K562 (cell line): ENCODE results near the gene DDR1. TPM values are rescaled to one million over a fixed set of nuclear protein-coding genes. Genes with fewer than 3 reads are reported as not detected.

ENCODE experiments used
- ATAC-seq: fragments of 200-7000 bp; cut with Tn5 transposase; 3 replicates; pipeline ENCODE4 v1.9.1; 2020; ENCODE audit warnings: moderate library complexity
- BruUV-seq: library from RNA; stranded (reverse); fragments of 400-500 nt; replicated peaks from 2 replicates; lab custom pipeline; 2021; lab: Mats Ljungman, UMichigan
- CTCF ChIA-PET: fragments of 300-600 bp; formaldehyde crosslinking; extraction: SDS; loops from one replicate; lab custom pipeline; 2021; ENCODE audit warnings: low intra/inter-chr PET ratio; lab: Yijun Ruan, JAX
- POLR2A ChIA-PET: fragments of 300-600, 350-650 bp; sonication (Branson Sonifier 250); formaldehyde crosslinking; extraction: SDS; loops from one replicate; lab custom pipeline; 2021; ENCODE audit warnings: antibody characterized with exemption, inconsistent platforms; lab: Yijun Ruan, JAX
- DNase-seq, 4 experiments: peaks; one replicate each; pipeline versions ENCODE4 v3.0.0 to v3.0.0-alpha.2; 2011 to 2018; ENCODE audit warnings: low spot score in 3 of 4, mixed read lengths in 3 of 4; ENCODE audit errors: extremely low read depth in 1 of 4
- FAIRE-seq: peaks from 2 replicates; lab custom pipeline; 2011; peaks lifted over from hg19 to GRCh38; lab: Jason Lieb, UNC
- H2AFZ ChIP-seq: 2 replicates; pipeline ENCODE4 v1.6.0; 2011; ENCODE audit warnings: low read depth, low read length, control low read depth, inconsistent platforms
- H3K27ac ChIP-seq: fragments of 200-600 bp; 3 replicates; pipeline ENCODE4 v1.8.0; 2011; ENCODE audit warnings: low read depth, mild to moderate bottlenecking, control low read depth, inconsistent platforms, low read length, moderate library complexity, mixed read lengths; ENCODE audit errors: extremely low read depth
- H3K27me3 ChIP-seq, 2 experiments: fragments of 300-600 bp in 1 of 2; 2 replicates in 1 of 2; 3 replicates in 1 of 2; pipeline versions ENCODE4 v1.6.0 to v1.8.0; 2011; ENCODE audit warnings: inconsistent platforms in 2 of 2, low read length in 2 of 2, mild to moderate bottlenecking in 1 of 2, mixed read lengths in 1 of 2, moderate library complexity in 1 of 2; ENCODE audit not compliant: control insufficient read depth in 2 of 2, insufficient read depth in 2 of 2
- H3K36me3 ChIP-seq: fragments of 300-600 bp; 3 replicates; pipeline ENCODE4 v1.8.0; 2011; ENCODE audit warnings: mild to moderate bottlenecking, low read length, inconsistent platforms; ENCODE audit not compliant: control insufficient read depth, insufficient read depth
- H3K4me1 ChIP-seq, 2 experiments: fragments of 200-600 bp in 1 of 2; replicated peaks in 1 of 2; 2 replicates in 1 of 2; 3 replicates in 1 of 2; pipeline versions ENCODE4 v1.5.1 to v1.8.0; 2011; ENCODE audit warnings: inconsistent platforms in 2 of 2, low read length in 2 of 2, mild to moderate bottlenecking in 1 of 2, mixed read lengths in 1 of 2, moderate library complexity in 1 of 2; ENCODE audit not compliant: control insufficient read depth in 2 of 2, insufficient read depth in 2 of 2
- H3K4me2 ChIP-seq: 2 replicates; pipeline ENCODE4 v1.6.1; 2011; ENCODE audit warnings: low read length, control low read depth, inconsistent platforms, mixed read lengths; ENCODE audit not compliant: insufficient read depth
- H3K4me3 ChIP-seq: fragments of 200-600 bp; sonication (generic), shearing (Covaris generic); 2 replicates; pipeline ENCODE4 v1.5.1; 2016; ENCODE audit warnings: control low read depth, inconsistent platforms
- H3K79me2 ChIP-seq: fragments of 200-600 bp; 3 replicates; pipeline ENCODE4 v1.8.0; 2011; ENCODE audit warnings: low read length, inconsistent platforms; ENCODE audit not compliant: control insufficient read depth, insufficient read depth
- H3K9ac ChIP-seq, 2 experiments: 2 replicates each; pipeline versions ENCODE4 v1.6.0 to v1.6.1; 2011; ENCODE audit warnings: low read depth in 2 of 2, low read length in 2 of 2, control low read depth in 1 of 2, inconsistent platforms in 1 of 2, mild to moderate bottlenecking in 1 of 2, mixed read lengths in 1 of 2; ENCODE audit not compliant: insufficient read depth in 1 of 2
- H3K9me1 ChIP-seq: one replicate; pipeline ENCODE4 v1.6.0; 2011; ENCODE audit warnings: inconsistent platforms, mild to moderate bottlenecking, low read length, moderate library complexity; ENCODE audit not compliant: control insufficient read depth, insufficient read depth
- H3K9me3 ChIP-seq: replicated peaks from 2 replicates; pipeline ENCODE4 v1.5.1; 2011; ENCODE audit warnings: low read depth, low read length, inconsistent platforms; ENCODE audit not compliant: control insufficient read depth, insufficient read depth
- H4K20me1 ChIP-seq: replicated peaks from 2 replicates; pipeline ENCODE4 v1.6.1; 2011; ENCODE audit warnings: low read length, inconsistent platforms, mixed read lengths; ENCODE audit not compliant: control insufficient read depth, insufficient read depth
- ATF7 ChIP-seq: fragments of 450-650 bp; IDR thresholded peaks from 2 replicates; pipeline ENCODE4 v1.7.1; 2014; ENCODE audit warnings: mild to moderate bottlenecking, moderate library complexity
- CHCHD3 ChIP-seq: fragments of 250-450 bp; sonication (Bioruptor Pico); IDR thresholded peaks from 2 replicates; pipeline ENCODE4 v2.1.2; 2022; ENCODE audit warnings: mild to moderate bottlenecking
- CXXC5 ChIP-seq: fragments of 250-450 bp; sonication (Bioruptor Pico); IDR thresholded peaks from 2 replicates; pipeline ENCODE4 v1.8.0; 2022; ENCODE audit warnings: inconsistent platforms, mild to moderate bottlenecking, moderate library complexity
- GABPB1 ChIP-seq: sonication (generic); formaldehyde crosslinking; IDR thresholded peaks from 2 replicates; pipeline ENCODE4 v1.8.0; 2022; ENCODE audit warnings: mild to moderate bottlenecking, missing genetic modification reagents
- KAT8 ChIP-seq: fragments of 450-650 bp; IDR thresholded peaks from 2 replicates; pipeline ENCODE4 v1.6.1; 2016; ENCODE audit warnings: low read depth, mild to moderate bottlenecking
- KDM2B ChIP-seq: fragments of 250-450 bp; sonication (Bioruptor Pico); IDR thresholded peaks from 2 replicates; pipeline ENCODE4 v1.8.0; 2021; ENCODE audit warnings: mild to moderate bottlenecking, moderate library complexity
- KLF10 ChIP-seq: fragments of 250-450 bp; sonication (Bioruptor Pico); IDR thresholded peaks from 2 replicates; pipeline ENCODE4 v1.6.1; 2021; ENCODE audit warnings: matching md5 sums
- L3MBTL2 ChIP-seq: fragments of 450-650 bp; IDR thresholded peaks from 2 replicates; pipeline ENCODE4 v1.6.1; 2016; ENCODE audit warnings: mild to moderate bottlenecking, moderate library complexity
- MAFG ChIP-seq: fragments of 450-650 bp; conservative IDR thresholded peaks from 2 replicates; pipeline ENCODE4 v1.6.1; 2016; ENCODE audit warnings: missing genetic modification characterization, missing compliant biosample characterization
- NEUROD1 ChIP-seq: fragments of 150-350 bp; IDR thresholded peaks from 2 replicates; pipeline ENCODE4 v1.6.1; 2014; ENCODE audit warnings: borderline replicate concordance, low read length, low read depth; ENCODE audit not compliant: partially characterized antibody
- RBM15 ChIP-seq: fragments of 200-400 bp; formaldehyde crosslinking; IDR thresholded peaks from 2 replicates; pipeline ENCODE4 v1.6.1; 2018; ENCODE audit warnings: mild to moderate bottlenecking, low read length, moderate library complexity; ENCODE audit not compliant: insufficient read depth
- SMAD1 ChIP-seq: fragments of 150-350 bp; IDR thresholded peaks from 2 replicates; pipeline ENCODE4 v1.6.1; 2014; ENCODE audit warnings: low read length, low read depth; ENCODE audit not compliant: partially characterized antibody
- TEAD1 ChIP-seq, 2 experiments: fragments of 450-650 bp in 1 of 2; sonication (generic) in 1 of 2; formaldehyde crosslinking; IDR thresholded peaks; 2 replicates each; pipeline versions ENCODE4 v1.4.0 to v1.8.0; 2020 to 2022; ENCODE audit warnings: mild to moderate bottlenecking in 2 of 2, missing genetic modification reagents in 1 of 2
- ZNF551 ChIP-seq: fragments of 250-450 bp; sonication (Bioruptor Pico); IDR thresholded peaks from 2 replicates; pipeline ENCODE4 v1.5.0; 2021; ENCODE audit warnings: mild to moderate bottlenecking, moderate library complexity
- WGBS: fragments of 100-300 bp; shearing (Covaris generic); methylation state at CpG from one replicate; pipeline ENCODE4 v1.1.6; 2016; ENCODE audit warnings: low coverage, mixed read lengths; ENCODE audit not compliant: insufficient coverage; ENCODE audit errors: missing lambda C conversion rate; 5-methylcytosine and 5-hydroxymethylcytosine counted together
- in situ Hi-C: fragments of 300-500 bp; cut with MboI; formaldehyde crosslinking; loops from 4 replicates; pipeline ENCODE4 v1.15.0; 2018; ENCODE audit warnings: inconsistent platforms, mixed read lengths
- intact Hi-C: fragments of 100-400 bp; cut with micrococcal nuclease; formaldehyde crosslinking; loops from 2 replicates; pipeline ENCODE4 v1.14.2; 2022
- polyA plus RNA-seq, 8 experiments: library from polyadenylated mRNA; depleted of rRNA in 4 of 8; stranded (reverse) in 5 of 8; unstranded in 3 of 8; fragments of >200 nt; fragmentation: Nextera tagmentation in 2 of 8; fragmentation: Illumina TruSeq in 1 of 8; extraction: Ambion mirVana in 2 of 8; extraction: Trizol in 1 of 8; gene quantifications; 2 replicates each; pipeline versions ENCODE4 v1.2.1 to v1.2.3, GENCODE V29; 2011 to 2014; ENCODE audit warnings: inconsistent platforms in 1 of 8, missing spikeins in 1 of 8
- total RNA-seq, 7 experiments: library from RNA; depleted of rRNA in 6 of 7; stranded (reverse); fragments of >200 nt in 6 of 7; fragmentation: Illumina TruSeq in 2 of 7; extraction: Trizol in 2 of 7; gene quantifications; 2 replicates each; pipeline versions ENCODE4 v1.2.1 to v1.2.3, GENCODE V29; 2011 to 2021; ENCODE audit warnings: low replicate concordance in 1 of 7
- TF ChIP-seq, protein P1 (sequence below): conservative IDR thresholded peaks from 2 replicates; pipeline ENCODE4 v1.6.1; 2011; ENCODE audit warnings: low read depth, mild to moderate bottlenecking, low read length; ENCODE audit not compliant: control insufficient read depth
- TF ChIP-seq, protein P2 (sequence below): sonication (generic); formaldehyde crosslinking; IDR thresholded peaks from 2 replicates; pipeline ENCODE4 v1.8.1; 2023; ENCODE audit warnings: mild to moderate bottlenecking, missing genetic modification reagents
- TF ChIP-seq, protein P3 (sequence below): sonication (generic); formaldehyde crosslinking; IDR thresholded peaks from 2 replicates; pipeline ENCODE4 v1.8.1; 2023; ENCODE audit warnings: mild to moderate bottlenecking, missing genetic modification reagents
- TF ChIP-seq, protein P4 (sequence below), 2 experiments: fragments of 200-800 bp in 1 of 2; sonication (Bioruptor generic) in 1 of 2; sonication (generic) in 1 of 2; formaldehyde crosslinking in 1 of 2; IDR thresholded peaks in 1 of 2; conservative IDR thresholded peaks in 1 of 2; 2 replicates each; pipeline versions ENCODE4 v1.5.0 to v1.6.1; 2016 to 2020; ENCODE audit warnings: missing compliant biosample characterization in 1 of 2, missing genetic modification characterization in 1 of 2, missing genetic modification reagents in 1 of 2

DDR1 gene
- total and polyA plus RNA-seq, 9 of the 15 experiments (the other 6 are each of a cell fraction or from before 2014, with no cell fraction given) = 1.4 to 44.6 (median 12.2) TPM

DNA sequence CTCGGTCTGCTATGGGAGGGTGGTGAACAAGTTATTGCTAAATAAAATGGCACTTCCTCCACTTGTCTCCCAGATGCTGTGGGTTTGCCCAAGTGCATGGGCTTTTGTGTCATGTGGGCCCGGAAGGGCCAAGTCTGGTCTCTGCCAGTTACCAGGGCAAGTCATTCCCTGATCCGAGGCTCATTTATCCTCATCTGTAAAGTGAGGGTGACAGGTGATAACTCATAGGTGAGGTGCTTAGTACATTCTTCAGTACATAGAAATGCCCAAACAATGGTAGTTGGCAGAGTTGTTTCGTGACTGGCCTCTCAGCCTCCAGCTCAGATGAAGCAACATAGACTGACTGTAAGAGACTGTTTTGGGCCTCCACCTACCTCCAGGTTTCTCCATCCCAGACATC lies 54.4 kb downstream of the DDR1 start:
- Histone ChIP-seq H3K4me3 (no peak overlapping the region), H3K79me2 (no peaks in the 10 kb centered on the region), H2AFZ (no peak overlapping the region), H3K9me1 (no peaks in the 10 kb centered on the region), H3K9me3 (no peaks in the 10 kb centered on the region), H3K9ac (no peak overlapping the region), H3K36me3 (no peaks in the 10 kb centered on the region), H3K4me1 (peaks cover 8 to 11% of the 10 kb centered on the region in 2 experiments), H3K27me3 (peaks cover 29 to 63% of the 10 kb centered on the region in 2 experiments), H4K20me1 (peaks cover 14% of the 10 kb centered on the region; the same call in 1 of the 2 replicates), H3K27ac (no peak overlapping the region), H3K4me2 (no peak overlapping the region)
- WGBS = 4% methylated on average over 4 of the region's 4 CpGs
- ChIA-PET CTCF (no interaction called here), POLR2A (interaction anchor here (1.3 kb wide), 1 partner anchor 14 kb away, joined by 3 read pairs; no protein-coding TSS in a partner anchor)
- intact Hi-C loops = no loop called here
- no peak for DNase-seq
- in situ Hi-C loops = no loop called here
- ATAC-seq = no peak
- no TSS peak for BruUV-seq
- TF ChIP-seq ZNF551 = no peak
- no peak for TF ChIP-seq KAT8
- TF ChIP-seq TEAD1 (CRISPR knock-in tag; IDR thresholded peaks at IDR 0.05) = no peak
- TF ChIP-seq NEUROD1 = no peak
- TF ChIP-seq CHCHD3 (CRISPR knock-in tag) = no peak
- TF ChIP-seq KLF10 = no peak
- no peak for TF ChIP-seq CXXC5 (CRISPR knock-in tag)
- TF ChIP-seq, protein P1, sequence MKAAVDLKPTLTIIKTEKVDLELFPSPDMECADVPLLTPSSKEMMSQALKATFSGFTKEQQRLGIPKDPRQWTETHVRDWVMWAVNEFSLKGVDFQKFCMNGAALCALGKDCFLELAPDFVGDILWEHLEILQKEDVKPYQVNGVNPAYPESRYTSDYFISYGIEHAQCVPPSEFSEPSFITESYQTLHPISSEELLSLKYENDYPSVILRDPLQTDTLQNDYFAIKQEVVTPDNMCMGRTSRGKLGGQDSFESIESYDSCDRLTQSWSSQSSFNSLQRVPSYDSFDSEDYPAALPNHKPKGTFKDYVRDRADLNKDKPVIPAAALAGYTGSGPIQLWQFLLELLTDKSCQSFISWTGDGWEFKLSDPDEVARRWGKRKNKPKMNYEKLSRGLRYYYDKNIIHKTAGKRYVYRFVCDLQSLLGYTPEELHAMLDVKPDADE = no peak
- no peak for TF ChIP-seq L3MBTL2
- TF ChIP-seq KDM2B (CRISPR knock-in tag) = no peak
- TF ChIP-seq, protein P2, sequence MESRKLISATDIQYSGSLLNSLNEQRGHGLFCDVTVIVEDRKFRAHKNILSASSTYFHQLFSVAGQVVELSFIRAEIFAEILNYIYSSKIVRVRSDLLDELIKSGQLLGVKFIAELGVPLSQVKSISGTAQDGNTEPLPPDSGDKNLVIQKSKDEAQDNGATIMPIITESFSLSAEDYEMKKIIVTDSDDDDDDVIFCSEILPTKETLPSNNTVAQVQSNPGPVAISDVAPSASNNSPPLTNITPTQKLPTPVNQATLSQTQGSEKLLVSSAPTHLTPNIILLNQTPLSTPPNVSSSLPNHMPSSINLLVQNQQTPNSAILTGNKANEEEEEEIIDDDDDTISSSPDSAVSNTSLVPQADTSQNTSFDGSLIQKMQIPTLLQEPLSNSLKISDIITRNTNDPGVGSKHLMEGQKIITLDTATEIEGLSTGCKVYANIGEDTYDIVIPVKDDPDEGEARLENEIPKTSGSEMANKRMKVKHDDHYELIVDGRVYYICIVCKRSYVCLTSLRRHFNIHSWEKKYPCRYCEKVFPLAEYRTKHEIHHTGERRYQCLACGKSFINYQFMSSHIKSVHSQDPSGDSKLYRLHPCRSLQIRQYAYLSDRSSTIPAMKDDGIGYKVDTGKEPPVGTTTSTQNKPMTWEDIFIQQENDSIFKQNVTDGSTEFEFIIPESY (CRISPR knock-in tag) = no peak
- TF ChIP-seq ATF7 = no peak
- TF ChIP-seq, protein P3, sequence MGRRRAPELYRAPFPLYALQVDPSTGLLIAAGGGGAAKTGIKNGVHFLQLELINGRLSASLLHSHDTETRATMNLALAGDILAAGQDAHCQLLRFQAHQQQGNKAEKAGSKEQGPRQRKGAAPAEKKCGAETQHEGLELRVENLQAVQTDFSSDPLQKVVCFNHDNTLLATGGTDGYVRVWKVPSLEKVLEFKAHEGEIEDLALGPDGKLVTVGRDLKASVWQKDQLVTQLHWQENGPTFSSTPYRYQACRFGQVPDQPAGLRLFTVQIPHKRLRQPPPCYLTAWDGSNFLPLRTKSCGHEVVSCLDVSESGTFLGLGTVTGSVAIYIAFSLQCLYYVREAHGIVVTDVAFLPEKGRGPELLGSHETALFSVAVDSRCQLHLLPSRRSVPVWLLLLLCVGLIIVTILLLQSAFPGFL (CRISPR knock-in tag) = no peak
- no peak for TF ChIP-seq RBM15
- no peak for TF ChIP-seq MAFG
- TF ChIP-seq, protein P4, sequence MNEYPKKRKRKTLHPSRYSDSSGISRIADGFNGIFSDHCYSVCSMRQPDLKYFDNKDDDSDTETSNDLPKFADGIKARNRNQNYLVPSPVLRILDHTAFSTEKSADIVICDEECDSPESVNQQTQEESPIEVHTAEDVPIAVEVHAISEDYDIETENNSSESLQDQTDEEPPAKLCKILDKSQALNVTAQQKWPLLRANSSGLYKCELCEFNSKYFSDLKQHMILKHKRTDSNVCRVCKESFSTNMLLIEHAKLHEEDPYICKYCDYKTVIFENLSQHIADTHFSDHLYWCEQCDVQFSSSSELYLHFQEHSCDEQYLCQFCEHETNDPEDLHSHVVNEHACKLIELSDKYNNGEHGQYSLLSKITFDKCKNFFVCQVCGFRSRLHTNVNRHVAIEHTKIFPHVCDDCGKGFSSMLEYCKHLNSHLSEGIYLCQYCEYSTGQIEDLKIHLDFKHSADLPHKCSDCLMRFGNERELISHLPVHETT (CRISPR knock-in tag; conservative IDR thresholded peaks at IDR 0.05 in 1 of 2, IDR thresholded peaks at IDR 0.05 in 1 of 2) = no peak
- TF ChIP-seq GABPB1 (CRISPR knock-in tag) = no peak
- TF ChIP-seq SMAD1 = no peak
- peak; percentile 37 for FAIRE-seq
